ENCODE measurements around the gene SRXN1. TPM values are rescaled to one million over a fixed set of nuclear protein-coding genes. Genes with fewer than 3 reads are reported as not detected.

SRXN1 gene
- total RNA-seq, 1 experiment from 2014 or later, result 80.8 TPM

DNA sequence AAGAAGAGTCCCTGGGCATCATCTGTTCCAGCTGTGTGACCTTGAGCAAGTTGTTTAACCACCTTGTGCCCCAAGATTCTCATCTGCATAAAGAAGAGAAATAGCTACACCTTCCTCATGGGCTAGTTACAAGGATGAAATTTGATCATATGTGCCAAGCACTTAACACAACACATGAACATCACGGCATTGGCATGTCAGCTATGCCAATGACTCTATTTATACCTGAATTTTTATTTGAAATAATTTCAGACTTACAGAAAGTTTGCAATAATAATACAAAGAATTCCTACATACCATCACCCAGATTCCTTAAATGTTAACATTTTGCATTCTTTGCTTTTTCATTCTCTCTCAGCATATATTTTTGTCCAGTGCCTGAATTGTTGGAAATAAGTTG, 21.9 kb downstream of the SRXN1 start:
- BruUV-seq (replicated peaks), result no TSS peak
- ATAC-seq (no peak), DNase-seq (ENCODE audit: low read depth, low spot score) (no peak)
- Histone ChIP-seq H2AFZ (ENCODE audit: low read depth, low read length, poor library complexity, severe bottlenecking) (no peak overlapping the region), H3K9me2 (ENCODE audit: insufficient read depth) (no peaks in the 10 kb centered on the region), H3K9ac (ENCODE audit: low read length) (no peak overlapping the region), H4K20me1 (ENCODE audit: insufficient read depth) (no peaks in the 10 kb centered on the region), H3K79me2 (ENCODE audit: insufficient read depth, low read length) (no peaks in the 10 kb centered on the region), H3K27ac (ENCODE audit: low read depth, low read length) (no peak overlapping the region), H3K4me1 (ENCODE audit: control insufficient read depth in 1 of 2, insufficient read depth in 2 of 2, low read length in 2 of 2) (no peaks in the 10 kb centered on the region), H3K4me3 (replicated peaks in 1 of 2; ENCODE audit: low read depth in 1 of 2, low read length in 2 of 2) (no peak overlapping the region), H3K36me3 (ENCODE audit: control insufficient read depth in 1 of 2, insufficient read depth in 2 of 2, low read length in 2 of 2) (no peaks in the 10 kb centered on the region), H3K4me2 (ENCODE audit: low read length) (no peak overlapping the region), H3K27me3 (ENCODE audit: insufficient read depth, low read length) (no peaks in the 10 kb centered on the region), H3K9me3 (ENCODE audit: control insufficient read depth in 1 of 2, insufficient read depth in 1 of 2, low read depth in 1 of 2, low read length in 2 of 2) (no peaks in the 10 kb centered on the region)
- intact Hi-C loops (cut with micrococcal nuclease), result no loop called here
- ChIA-PET CTCF (interaction anchor here (1.4 kb wide), 1 partner anchor 14 kb away, joined by 7 read pairs; no protein-coding TSS in a partner anchor), POLR2A (no interaction called here), RAD21 (ENCODE audit: low non-redundant PET in 1 of 2, low total read pairs in 2 of 2, uncharacterized antibody in 2 of 2, unreplicated experiment in 2 of 2) (no interaction called here)
- TF ChIP-seq SIN3A (IDR thresholded peaks at IDR 0.05; ENCODE audit: low read depth) (no peak), CBX3 (IDR thresholded peaks at IDR 0.05; ENCODE audit: low read depth) (no peak), YY1 (IDR thresholded peaks at IDR 0.05; ENCODE audit: extremely low read depth, insufficient replicate concordance, low read depth, low read length) (no peak), TCF7L2 (IDR thresholded peaks at IDR 0.05; ENCODE audit: borderline replicate concordance, extremely low read depth, insufficient read depth, insufficient read length) (no peak), JUND (IDR thresholded peaks at IDR 0.05) (no peak), ZFX (IDR thresholded peaks at IDR 0.05) (no peak), RAD21 (IDR thresholded peaks at IDR 0.05; ENCODE audit: low read depth) (no peak), SRF (IDR thresholded peaks at IDR 0.05; ENCODE audit: low read depth) (no peak), EZH2phosphoT487 (IDR thresholded peaks at IDR 0.05; ENCODE audit: borderline replicate concordance) (no peak), ZNF274 (IDR thresholded peaks at IDR 0.05; ENCODE audit: low read depth, low read length) (no peak), ATF3 (IDR thresholded peaks at IDR 0.05) (no peak), MAX (IDR thresholded peaks at IDR 0.05) (no peak), POLR2AphosphoS5 (IDR thresholded peaks at IDR 0.05; ENCODE audit: low read depth, low read length) (no peak), SP1 (IDR thresholded peaks at IDR 0.05; ENCODE audit: low read depth) (no peak), CEBPB (IDR thresholded peaks at IDR 0.05; ENCODE audit: low read depth) (no peak), POLR2A (IDR thresholded peaks at IDR 0.05; ENCODE audit: borderline replicate concordance, extremely low read depth, insufficient read depth, insufficient read length) (no peak)
- TF ChIP-seq, protein P1, sequence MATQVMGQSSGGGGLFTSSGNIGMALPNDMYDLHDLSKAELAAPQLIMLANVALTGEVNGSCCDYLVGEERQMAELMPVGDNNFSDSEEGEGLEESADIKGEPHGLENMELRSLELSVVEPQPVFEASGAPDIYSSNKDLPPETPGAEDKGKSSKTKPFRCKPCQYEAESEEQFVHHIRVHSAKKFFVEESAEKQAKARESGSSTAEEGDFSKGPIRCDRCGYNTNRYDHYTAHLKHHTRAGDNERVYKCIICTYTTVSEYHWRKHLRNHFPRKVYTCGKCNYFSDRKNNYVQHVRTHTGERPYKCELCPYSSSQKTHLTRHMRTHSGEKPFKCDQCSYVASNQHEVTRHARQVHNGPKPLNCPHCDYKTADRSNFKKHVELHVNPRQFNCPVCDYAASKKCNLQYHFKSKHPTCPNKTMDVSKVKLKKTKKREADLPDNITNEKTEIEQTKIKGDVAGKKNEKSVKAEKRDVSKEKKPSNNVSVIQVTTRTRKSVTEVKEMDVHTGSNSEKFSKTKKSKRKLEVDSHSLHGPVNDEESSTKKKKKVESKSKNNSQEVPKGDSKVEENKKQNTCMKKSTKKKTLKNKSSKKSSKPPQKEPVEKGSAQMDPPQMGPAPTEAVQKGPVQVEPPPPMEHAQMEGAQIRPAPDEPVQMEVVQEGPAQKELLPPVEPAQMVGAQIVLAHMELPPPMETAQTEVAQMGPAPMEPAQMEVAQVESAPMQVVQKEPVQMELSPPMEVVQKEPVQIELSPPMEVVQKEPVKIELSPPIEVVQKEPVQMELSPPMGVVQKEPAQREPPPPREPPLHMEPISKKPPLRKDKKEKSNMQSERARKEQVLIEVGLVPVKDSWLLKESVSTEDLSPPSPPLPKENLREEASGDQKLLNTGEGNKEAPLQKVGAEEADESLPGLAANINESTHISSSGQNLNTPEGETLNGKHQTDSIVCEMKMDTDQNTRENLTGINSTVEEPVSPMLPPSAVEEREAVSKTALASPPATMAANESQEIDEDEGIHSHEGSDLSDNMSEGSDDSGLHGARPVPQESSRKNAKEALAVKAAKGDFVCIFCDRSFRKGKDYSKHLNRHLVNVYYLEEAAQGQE (IDR thresholded peaks at IDR 0.05; ENCODE audit: low read depth), result no peak
